AG04450 (cell line): ENCODE results near the gene CTBS. TPM values are rescaled to one million over a fixed set of nuclear protein-coding genes. Genes with fewer than 3 reads are reported as not detected.
"Not testable (repeated sequence)": the region's sequence is repeated elsewhere in the genome, so short reads cannot be mapped to it uniquely, and the experiment has no call there.

ENCODE experiments used
- CTCF ChIA-PET: fragments of 300-600, 350-600 bp; formaldehyde crosslinking; extraction: SDS; loops from one replicate; lab custom pipeline; 2022; ENCODE audit warnings: antibody characterized with exemption, inconsistent platforms; lab: Charles Lee
- POLR2A ChIA-PET: fragments of 350-600 bp; formaldehyde crosslinking; extraction: SDS; loops from one replicate; lab custom pipeline; 2021; ENCODE audit warnings: antibody characterized with exemption, inconsistent platforms; lab: Yijun Ruan, JAX
- DNase-seq: peaks from one replicate; pipeline ENCODE4 v3.0.0-alpha.2; 2011; ENCODE audit warnings: low read depth, low spot score
- H3K27ac ChIP-seq: one replicate; pipeline ENCODE4 v1.5.1; 2012; ENCODE audit warnings: low read depth, low read length, control low read depth
- H3K27me3 ChIP-seq: one replicate; pipeline ENCODE4 v1.6.0; 2012; ENCODE audit warnings: low read length; ENCODE audit not compliant: control insufficient read depth, insufficient read depth
- H3K4me3 ChIP-seq: 2 replicates; pipeline ENCODE4 v1.5.1; 2011; ENCODE audit warnings: mild to moderate bottlenecking, low read depth, low read length, control low read depth
- H3K9me3 ChIP-seq: 2 replicates; pipeline ENCODE4 v1.5.1; 2012; ENCODE audit warnings: low read length; ENCODE audit not compliant: control insufficient read depth, insufficient read depth
- CTCF ChIP-seq: IDR thresholded peaks from 2 replicates; pipeline ENCODE4 v1.5.1; 2011; ENCODE audit warnings: low read depth, low read length, control low read depth, inconsistent platforms
- polyA plus RNA-seq: library from polyadenylated mRNA; depleted of rRNA; stranded (reverse); fragments of >200 nt; gene quantifications from 2 replicates; pipeline ENCODE4 v1.2.3, GENCODE V29; 2011

The CTBS gene
- polyA plus RNA-seq, 1 experiment: 37.3 TPM

- no peak overlapping the region for H3K4me3 ChIP-seq
- POLR2A ChIA-PET: no interaction called here
- TF ChIP-seq CTCF: no peak
- CTCF ChIA-PET: interaction anchor here (0.6 to 2.2 kb wide), 2 partner anchors 263 to 751 kb away, joined by 3 to 8 read pairs; no protein-coding TSS in a partner anchor
- H3K27ac ChIP-seq: no peak overlapping the region
- no peak for DNase-seq
- H3K27me3 ChIP-seq: no peaks in the 10 kb centered on the region
- peaks cover 4% of the 10 kb centered on the region for H3K9me3 ChIP-seq
These were observed 65.2 kb downstream of the CTBS start for GRCh38 chr1:84509029-84509428.

- H3K9me3 ChIP-seq: peaks cover 4% of the 10 kb centered on the region
- ChIA-PET CTCF (interaction anchor here (0.6 to 2.2 kb wide), 2 partner anchors 264 to 751 kb away, joined by 3 to 8 read pairs; no protein-coding TSS in a partner anchor), POLR2A (no interaction called here)
- no peaks in the 10 kb centered on the region for H3K27me3 ChIP-seq
- no peak overlapping the region for H3K4me3 ChIP-seq
- TF ChIP-seq CTCF: no peak
- no peak overlapping the region for H3K27ac ChIP-seq
- DNase-seq: no peak
These were observed 65.7 kb downstream of the CTBS start for GRCh38 chr1:84508510-84508909.

GRCh38 chr1:84507887-84508286, 66.4 kb downstream of the CTBS start:
- CTCF ChIA-PET: interaction anchor here (2.2 kb wide), 1 partner anchor 264 kb away, joined by 8 read pairs; no protein-coding TSS in a partner anchor
- H3K4me3 ChIP-seq, H3K27ac ChIP-seq, H3K27me3 ChIP-seq, DNase-seq, POLR2A ChIA-PET, H3K9me3 ChIP-seq: not testable (repeated sequence)

- no peak for TF ChIP-seq CTCF
These were observed 67.3 kb downstream of the CTBS start for GRCh38 chr1:84506729-84507453.

GRCh38 chr1:84506002-84506728, 68.1 kb downstream of the CTBS start, which contains the start of the genes GNG5 and SPATA1:
Gene GNG5, minus strand, starts transcription at chr1:84506581. Its CDS starts 490 bp downstream, at chr1:84506091.
Gene SPATA1, plus strand, starts transcription at chr1:84506386. Its CDS starts 9,974 bp downstream, at chr1:84516360.
- CTCF ChIA-PET: interaction anchor here (0.7 to 3.2 kb wide), 7 partner anchors 64 to 365 kb away, joined by 3 to 16 read pairs (median 4); no protein-coding TSS in a partner anchor
- POLR2A ChIA-PET: interaction anchor here (0.7 to 2.6 kb wide), 12 partner anchors 16 to 429 kb away, joined by 3 to 35 read pairs (median 4); partner anchors contain the start of gene CTBS
- TF ChIP-seq CTCF: no peak
- H3K27ac ChIP-seq: peak within 1 kb of the TSS; percentile 97
- H3K27me3 ChIP-seq: no peaks in the 10 kb centered on the region
- peaks cover 4% of the 10 kb centered on the region for H3K9me3 ChIP-seq
- H3K4me3 ChIP-seq: peak within 1 kb of the TSS; percentile 76
- DNase-seq: peak; percentile 91

More at GRCh38 chr1:84506729-84507453, 67.3 kb downstream of the CTBS start:
- ChIA-PET CTCF (interaction anchor here (0.8 to 3.2 kb wide), 7 partner anchors 64 to 366 kb away, joined by 3 to 16 read pairs (median 4); no protein-coding TSS in a partner anchor), POLR2A (interaction anchor here (0.6 to 2.6 kb wide), 9 partner anchors 15 to 429 kb away, joined by 3 to 35 read pairs (median 4); partner anchors contain the start of gene CTBS)
- DNase-seq: no peak
- Histone ChIP-seq H3K27ac (peak overlapping the region; percentile 97), H3K4me3 (peak overlapping the region; percentile 76), H3K9me3 (peaks cover 4% of the 10 kb centered on the region), H3K27me3 (no peaks in the 10 kb centered on the region)
